ENCODE data around the gene SPARCL1.
"Not testable (repeated sequence)": the region's sequence is repeated elsewhere in the genome, so short reads cannot be mapped to it uniquely, and the experiment has no call there.

The SPARCL1 gene

GRCh38 chr4:87489678-87490077 is 39.5 kb downstream of the SPARCL1 start:
- Histone ChIP-seq H3K9me2 (replicated peaks; ENCODE audit: low read depth, low read length) (no peaks in the 10 kb centered on the region), H3K4me2 (ENCODE audit: low read depth, low read length, poor library complexity, severe bottlenecking) (no peak overlapping the region), H3K9ac (ENCODE audit: low read depth, low read length, poor library complexity, severe bottlenecking) (no peak overlapping the region), H3F3A (ENCODE audit: low read depth) (no peaks in the 10 kb centered on the region), H3K4me1 (ENCODE audit: insufficient read depth, low read length, poor library complexity, severe bottlenecking) (no peaks in the 10 kb centered on the region), H3K27me3 (ENCODE audit: insufficient read depth, low read length, poor library complexity, severe bottlenecking) (no peaks in the 10 kb centered on the region), H3K4me3 (ENCODE audit: low read length, poor library complexity, severe bottlenecking) (no peak overlapping the region), H3K79me2 (ENCODE audit: insufficient read depth, low read length) (no peaks in the 10 kb centered on the region), H3K36me3 (ENCODE audit: insufficient read depth, low read length) (no peaks in the 10 kb centered on the region), H3K9me3 (ENCODE audit: insufficient read depth, low read depth, low read length) (no peaks in the 10 kb centered on the region), H4K20me1 (ENCODE audit: insufficient read depth, low read length, poor library complexity, severe bottlenecking) (no peaks in the 10 kb centered on the region), H2AFZ (ENCODE audit: low read length) (no peak overlapping the region)
- TF ChIP-seq CTCF (conservative IDR thresholded peaks at IDR 0.05; ENCODE audit: low read length): no peak
- no peak for TF ChIP-seq EZH2phosphoT487 (IDR thresholded peaks at IDR 0.05; ENCODE audit: borderline replicate concordance)

- not testable (repeated sequence) for H4K20me1 ChIP-seq (ENCODE audit: insufficient read depth, low read length, poor library complexity, severe bottlenecking); H3K9ac ChIP-seq (ENCODE audit: low read depth, low read length, poor library complexity, severe bottlenecking); H3K79me2 ChIP-seq (ENCODE audit: insufficient read depth, low read length); H2AFZ ChIP-seq (ENCODE audit: low read length); H3K36me3 ChIP-seq (ENCODE audit: insufficient read depth, low read length); H3K4me2 ChIP-seq (ENCODE audit: low read depth, low read length, poor library complexity, severe bottlenecking); H3K4me1 ChIP-seq (ENCODE audit: insufficient read depth, low read length, poor library complexity, severe bottlenecking); H3K4me3 ChIP-seq (ENCODE audit: low read length, poor library complexity, severe bottlenecking); H3F3A ChIP-seq (ENCODE audit: low read depth); H3K9me2 ChIP-seq (replicated peaks; ENCODE audit: low read depth, low read length); H3K9me3 ChIP-seq (ENCODE audit: insufficient read depth, low read depth, low read length); H3K27me3 ChIP-seq (ENCODE audit: insufficient read depth, low read length, poor library complexity, severe bottlenecking)
These were observed 40.5 kb downstream of the SPARCL1 start for GRCh38 chr4:87488666-87489065.

- not testable (repeated sequence) for H2AFZ ChIP-seq (ENCODE audit: low read length); H3K9me2 ChIP-seq (replicated peaks; ENCODE audit: low read depth, low read length); H3K36me3 ChIP-seq (ENCODE audit: insufficient read depth, low read length); H3K9ac ChIP-seq (ENCODE audit: low read depth, low read length, poor library complexity, severe bottlenecking); H4K20me1 ChIP-seq (ENCODE audit: insufficient read depth, low read length, poor library complexity, severe bottlenecking); H3K79me2 ChIP-seq (ENCODE audit: insufficient read depth, low read length); H3K9me3 ChIP-seq (ENCODE audit: insufficient read depth, low read depth, low read length); H3F3A ChIP-seq (ENCODE audit: low read depth); H3K27me3 ChIP-seq (ENCODE audit: insufficient read depth, low read length, poor library complexity, severe bottlenecking); H3K4me2 ChIP-seq (ENCODE audit: low read depth, low read length, poor library complexity, severe bottlenecking); H3K4me1 ChIP-seq (ENCODE audit: insufficient read depth, low read length, poor library complexity, severe bottlenecking); H3K4me3 ChIP-seq (ENCODE audit: low read length, poor library complexity, severe bottlenecking)
These were observed 45.9 kb downstream of the SPARCL1 start for GRCh38 chr4:87483247-87483646.

GRCh38 chr4:87481377-87481776 is 47.8 kb downstream of the SPARCL1 start:
- Histone ChIP-seq H3K9me3 (ENCODE audit: insufficient read depth, low read depth, low read length) (no peaks in the 10 kb centered on the region), H3K9me2 (replicated peaks; ENCODE audit: low read depth, low read length) (no peaks in the 10 kb centered on the region), H3F3A (ENCODE audit: low read depth) (no peaks in the 10 kb centered on the region), H3K27me3 (ENCODE audit: insufficient read depth, low read length, poor library complexity, severe bottlenecking) (no peaks in the 10 kb centered on the region), H3K4me1 (ENCODE audit: insufficient read depth, low read length, poor library complexity, severe bottlenecking) (no peaks in the 10 kb centered on the region), H3K4me3 (ENCODE audit: low read length, poor library complexity, severe bottlenecking) (no peak overlapping the region), H3K9ac (ENCODE audit: low read depth, low read length, poor library complexity, severe bottlenecking) (no peak overlapping the region), H2AFZ (ENCODE audit: low read length) (no peak overlapping the region), H4K20me1 (ENCODE audit: insufficient read depth, low read length, poor library complexity, severe bottlenecking) (no peaks in the 10 kb centered on the region), H3K4me2 (ENCODE audit: low read depth, low read length, poor library complexity, severe bottlenecking) (no peak overlapping the region), H3K36me3 (ENCODE audit: insufficient read depth, low read length) (no peaks in the 10 kb centered on the region), H3K79me2 (ENCODE audit: insufficient read depth, low read length) (no peaks in the 10 kb centered on the region)
- TF ChIP-seq EZH2phosphoT487 (IDR thresholded peaks at IDR 0.05; ENCODE audit: borderline replicate concordance) (no peak), CTCF (conservative IDR thresholded peaks at IDR 0.05; ENCODE audit: low read length) (no peak)

All from Loucy (cell line).